H1 (cell line): Measurements from ENCODE around the gene PI4KA. TPM values are rescaled to one million over a fixed set of nuclear protein-coding genes. Genes with fewer than 3 reads are reported as not detected.

ENCODE experiments used
- ATF3 ChIP-seq: IDR thresholded peaks from 2 replicates; pipeline ENCODE4 v1.6.1; 2011; ENCODE audit warnings: low read depth, mild to moderate bottlenecking, low read length; ENCODE audit not compliant: insufficient read depth
- BACH1 ChIP-seq: IDR thresholded peaks from 2 replicates; pipeline ENCODE4 v1.6.1; 2012; ENCODE audit warnings: low read length, improper control_type of control experiment
- CHD1 ChIP-seq: IDR thresholded peaks from 2 replicates; pipeline ENCODE4 v1.6.1; 2012; ENCODE audit warnings: low read depth, low read length, improper control_type of control experiment
- CHD2 ChIP-seq: IDR thresholded peaks from 2 replicates; pipeline ENCODE4 v1.6.1; 2012; ENCODE audit warnings: low read length, improper control_type of control experiment
- CTCF ChIP-seq, 3 experiments: IDR thresholded peaks; 1 replicate in 2 of 3; 2 replicates in 1 of 3; pipeline versions ENCODE4 v1.5.1 to v1.6.1; 2011; ENCODE audit warnings: low read length in 3 of 3, mild to moderate bottlenecking in 3 of 3, inconsistent platforms in 2 of 3, low read depth in 1 of 3, moderate library complexity in 1 of 3; ENCODE audit not compliant: insufficient read depth in 1 of 3; ENCODE audit errors: control extremely low read depth in 1 of 3
- FOSL1 ChIP-seq: IDR thresholded peaks from 2 replicates; pipeline ENCODE4 v1.6.1; 2011; ENCODE audit warnings: mild to moderate bottlenecking, low read depth, low read length, moderate library complexity; ENCODE audit not compliant: insufficient read depth
- GABPA ChIP-seq: IDR thresholded peaks from 2 replicates; pipeline ENCODE4 v1.6.1; 2011; ENCODE audit warnings: mild to moderate bottlenecking, low read length, moderate library complexity, borderline replicate concordance; ENCODE audit not compliant: insufficient read depth
- HDAC6 ChIP-seq: IDR thresholded peaks from one replicate; pipeline ENCODE4 v1.7.1; 2012; ENCODE audit warnings: low read depth, mild to moderate bottlenecking, inconsistent platforms, low read length, moderate library complexity
- KDM1A ChIP-seq: fragments of 200-600, 300-600 bp; sonication (generic); IDR thresholded peaks from 2 replicates; pipeline ENCODE4 v1.7.1; 2016; ENCODE audit warnings: mild to moderate bottlenecking, low read length, borderline replicate concordance
- KDM4A ChIP-seq: IDR thresholded peaks from one replicate; pipeline ENCODE4 v1.7.1; 2012; ENCODE audit warnings: low read depth, mild to moderate bottlenecking, moderate library complexity, low read length, inconsistent platforms; ENCODE audit not compliant: severe bottlenecking
- PHF8 ChIP-seq: fragments of 200-600 bp; sonication (generic); conservative IDR thresholded peaks from 2 replicates; pipeline ENCODE4 v1.7.1; 2012; ENCODE audit warnings: low read depth, mild to moderate bottlenecking, inconsistent platforms, low read length, moderate library complexity
- POLR2AphosphoS5 ChIP-seq: IDR thresholded peaks from 2 replicates; pipeline ENCODE4 v1.6.1; 2011; ENCODE audit warnings: low read depth, low read length
- RAD21 ChIP-seq, 2 experiments: IDR thresholded peaks in 1 of 2; conservative IDR thresholded peaks in 1 of 2; 2 replicates each; pipeline ENCODE4 v1.6.1; 2011; ENCODE audit warnings: low read depth in 2 of 2, low read length in 2 of 2, improper control_type of control experiment in 1 of 2, inconsistent platforms in 1 of 2, mild to moderate bottlenecking in 1 of 2, moderate library complexity in 1 of 2
- RFX5 ChIP-seq: IDR thresholded peaks from 2 replicates; pipeline ENCODE4 v1.6.1; 2011; ENCODE audit warnings: low read depth, low read length, improper control_type of control experiment, borderline replicate concordance
- RNF2 ChIP-seq: fragments of 200-900, 300-1000 bp; sonication (generic); IDR thresholded peaks from 2 replicates; pipeline ENCODE4 v1.7.1; 2016; ENCODE audit warnings: borderline replicate concordance, low read depth, mild to moderate bottlenecking, antibody characterized with exemption, low read length; ENCODE audit not compliant: poor library complexity, severe bottlenecking; ENCODE audit errors: missing control alignments
- SIX5 ChIP-seq: IDR thresholded peaks from 2 replicates; pipeline ENCODE4 v1.6.1; 2011; ENCODE audit warnings: mild to moderate bottlenecking, low read depth, low read length
- SP1 ChIP-seq: IDR thresholded peaks from 2 replicates; pipeline ENCODE4 v1.6.1; 2011; ENCODE audit warnings: low read depth, low read length
- SUZ12 ChIP-seq: fragments of 200-600 bp; sonication (generic); IDR thresholded peaks from 2 replicates; pipeline ENCODE4 v1.6.1; 2012; ENCODE audit warnings: mild to moderate bottlenecking, inconsistent platforms, low read length, moderate library complexity, mixed read lengths
- TAF1 ChIP-seq: IDR thresholded peaks from 2 replicates; pipeline ENCODE4 v1.6.1; 2011; ENCODE audit warnings: mild to moderate bottlenecking, low read depth, low read length
- YY1 ChIP-seq: IDR thresholded peaks from 2 replicates; pipeline ENCODE4 v1.6.1; 2011; ENCODE audit warnings: low read depth, mild to moderate bottlenecking, low read length
- polyA plus RNA-seq, 7 experiments: library from polyadenylated mRNA; depleted of rRNA in 3 of 7; stranded (reverse) in 5 of 7; unstranded in 2 of 7; fragments of >200 nt in 5 of 7; fragments of 200-250 nt in 2 of 7; gene quantifications; 1 replicate in 5 of 7; 2 replicates in 1 of 7; 4 replicates in 1 of 7; pipeline versions ENCODE4 v1.2.1 to v1.2.3, GENCODE V29; 2011 to 2013; ENCODE audit warnings: missing spikeins in 2 of 7, mixed read lengths in 2 of 7
- total RNA-seq: library from RNA; stranded (reverse); fragmentation: NEBNext Ultra II Directional; extraction: Animal tissue kit (Norgen Biotek cat#: 25700); gene quantifications from 2 replicates; pipeline ENCODE4 v1.2.1, GENCODE V29; 2021

Gene PI4KA
- total and polyA plus RNA-seq, 2 of the 8 experiments (the other 6 are each of a cell fraction or from before 2014, with no cell fraction given), result 22.5 to 37.7 TPM

- TF ChIP-seq POLR2AphosphoS5 (0 out of 2 replicates have a peak, but pooled peaks have one; percentile 48), CHD2 (peak; percentile 52; the same call in 1 of the 2 replicates), RAD21 (IDR thresholded peaks at IDR 0.05 in 1 of 2, conservative IDR thresholded peaks at IDR 0.05 in 1 of 2; ENCODE audit: low read depth in 2 of 2, low read length in 2 of 2) (peak in 1 of 2 experiments; percentile 11; a peak in 1 of 4 replicates), YY1 (no peak; the same call in 1 of the 2 replicates), SUZ12 (no peak), RFX5 (no peak), CHD1 (peak; percentile 92), PHF8 (peak; percentile 68; the same call in 1 of the 2 replicates), GABPA (no peak), TAF1 (peak; percentile 70), BACH1 (no peak; the same call in 1 of the 2 replicates), CTCF (IDR thresholded peaks at IDR 0.05; ENCODE audit: control extremely low read depth in 1 of 3, insufficient read depth in 1 of 3, low read depth in 1 of 3, low read length in 3 of 3) (no peak), SP1 (0 out of 2 replicates have a peak, but pooled peaks have one; percentile 48), KDM4A (peak; percentile 92), FOSL1 (no peak), HDAC6 (no peak), SIX5 (peak; percentile 33; the same call in 1 of the 2 replicates), ATF3 (peak; percentile 87), KDM1A (peak; percentile 25; the same call in 1 of the 2 replicates), RNF2 (no peak)
These were observed at the start of gene PI4KA, which contains the start of gene SNAP29 (continued) for GRCh38 chr22:20858615-20859416.
